Stimulated activated CD8-positive, alpha-beta memory T cell treated with anti-CD3 and anti-CD28 coated beads, Interleukin-4, amount 100 ng/mL, for 24 hours (primary cell): Measurements from ENCODE around the gene RAB9A.
"Not testable (repeated sequence)": the region's sequence is repeated elsewhere in the genome, so short reads cannot be mapped to it uniquely, and the experiment has no call there.

Source experiments
- DNase-seq: peaks from one replicate; pipeline ENCODE4 v3.0.0-alpha.2; 2020; ENCODE audit warnings: low read depth

RAB9A gene

DNA sequence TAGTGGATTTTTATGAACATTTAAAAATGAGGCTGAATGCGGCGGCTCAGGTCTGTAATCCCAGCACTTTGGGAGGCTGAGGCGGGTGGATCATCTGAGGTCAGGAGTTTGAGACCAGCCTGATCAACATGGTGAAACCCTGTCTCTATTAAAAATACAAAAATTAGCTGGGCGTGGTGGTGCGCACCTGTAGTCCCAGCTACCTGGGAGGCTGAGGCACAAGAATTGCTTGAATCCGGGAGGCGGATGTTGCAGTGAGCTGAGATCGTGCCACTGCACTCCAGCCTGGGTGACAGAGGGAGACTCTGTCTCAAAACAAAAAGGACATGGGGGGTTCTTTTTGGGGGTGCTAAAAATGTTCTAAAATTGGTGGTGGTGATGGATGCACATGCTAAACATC is 19.2 kb upstream of the RAB9A start:
- DNase-seq, result not testable (repeated sequence)

DNA sequence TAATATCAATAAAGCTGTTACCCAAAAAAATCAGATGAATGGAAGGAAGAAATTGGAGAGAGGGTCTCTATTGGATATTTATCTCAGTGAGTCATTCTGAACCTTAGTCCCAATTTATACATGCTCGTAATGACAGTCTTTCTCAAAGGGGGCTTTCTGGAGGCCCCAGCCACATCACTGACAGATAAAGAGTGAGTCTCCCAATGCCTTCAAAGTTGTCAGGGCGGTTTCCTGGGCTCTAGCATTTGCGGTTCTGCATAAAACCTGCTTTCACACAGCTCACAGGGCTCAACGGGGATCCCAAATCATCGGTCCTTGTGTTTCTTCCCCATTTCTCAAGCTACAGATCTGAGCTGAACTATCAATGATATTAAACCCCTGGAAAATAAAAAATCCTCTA is 18.7 kb upstream of the RAB9A start:
- no peak for DNase-seq

DNA sequence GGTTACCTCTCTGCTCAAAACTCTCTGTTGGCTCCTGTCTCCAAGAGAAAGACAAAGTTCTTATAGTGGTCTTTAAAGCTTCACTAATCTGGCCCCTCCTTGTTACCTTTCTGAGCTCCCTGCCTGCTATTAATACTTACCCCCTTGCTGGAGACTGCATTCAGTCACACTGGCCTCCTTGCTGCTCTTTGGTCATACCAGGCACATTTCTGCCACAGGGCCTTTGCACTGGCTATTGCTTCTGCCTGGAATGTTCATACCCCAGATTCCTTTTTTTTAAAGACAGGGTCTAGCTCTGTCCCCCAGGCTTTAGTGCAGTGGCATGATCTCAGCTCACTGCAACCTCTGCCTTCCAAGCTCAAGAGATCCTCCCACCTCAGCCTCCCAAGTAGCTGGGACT is 15.9 kb upstream of the RAB9A start:
- DNase-seq, result no peak

DNA sequence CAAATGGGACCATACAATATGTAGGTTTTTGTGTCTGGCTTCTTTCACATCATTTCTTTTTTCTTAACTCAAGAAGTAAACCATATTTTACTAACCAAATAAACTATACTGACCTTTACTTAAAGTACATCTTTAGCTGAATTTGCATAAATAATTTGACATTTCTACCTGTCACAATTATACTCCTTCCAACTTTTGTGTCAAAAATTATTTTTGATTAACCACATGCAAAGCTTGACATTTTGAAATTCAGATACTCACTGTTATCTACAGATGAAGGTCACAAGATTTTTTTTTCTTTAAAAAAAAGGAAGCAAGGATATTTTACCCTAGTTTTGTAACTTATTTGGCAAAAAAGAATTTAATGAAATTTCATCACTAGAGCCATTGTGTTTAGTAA is 12.0 kb upstream of the RAB9A start:
- no peak for DNase-seq

DNA sequence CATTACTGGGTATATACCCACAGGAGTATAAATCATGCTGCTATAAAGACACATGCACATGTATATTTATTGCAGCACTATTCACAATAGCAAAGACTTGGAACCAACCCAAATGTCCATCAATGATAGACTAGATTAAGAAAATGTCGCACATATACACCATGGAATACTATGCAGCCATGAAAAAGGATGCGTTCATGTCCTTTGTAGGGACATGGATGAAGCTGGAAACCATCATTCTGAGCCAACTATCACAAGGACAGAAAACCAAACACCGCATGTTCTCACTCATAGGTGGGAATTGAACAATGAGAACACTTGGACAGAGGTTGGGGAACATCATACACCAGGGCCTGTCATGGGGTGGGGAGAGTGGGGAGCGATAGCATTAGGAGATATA is 9.2 kb upstream of the RAB9A start:
- DNase-seq, result not testable (repeated sequence)

DNA sequence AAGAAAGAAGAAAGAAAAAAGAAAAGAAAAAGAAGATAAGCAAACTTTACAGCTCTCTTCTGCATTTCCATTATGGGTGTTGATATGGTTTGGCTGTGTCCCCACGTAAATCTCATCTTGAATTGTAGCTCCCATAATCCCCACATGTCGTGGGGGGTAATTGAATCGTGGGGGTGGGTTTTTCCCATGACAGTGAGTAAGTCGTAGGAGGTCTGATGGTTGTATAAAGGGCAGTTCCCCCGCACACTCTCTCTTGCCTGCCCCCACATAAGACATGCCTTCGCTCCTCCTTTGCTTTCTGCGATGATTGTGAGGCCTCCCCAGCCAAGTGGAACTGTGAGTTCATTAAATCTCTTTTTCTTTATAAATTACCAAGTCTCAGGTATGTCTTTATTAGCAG is 7.3 kb upstream of the RAB9A start:
- DNase-seq, result no peak

DNA sequence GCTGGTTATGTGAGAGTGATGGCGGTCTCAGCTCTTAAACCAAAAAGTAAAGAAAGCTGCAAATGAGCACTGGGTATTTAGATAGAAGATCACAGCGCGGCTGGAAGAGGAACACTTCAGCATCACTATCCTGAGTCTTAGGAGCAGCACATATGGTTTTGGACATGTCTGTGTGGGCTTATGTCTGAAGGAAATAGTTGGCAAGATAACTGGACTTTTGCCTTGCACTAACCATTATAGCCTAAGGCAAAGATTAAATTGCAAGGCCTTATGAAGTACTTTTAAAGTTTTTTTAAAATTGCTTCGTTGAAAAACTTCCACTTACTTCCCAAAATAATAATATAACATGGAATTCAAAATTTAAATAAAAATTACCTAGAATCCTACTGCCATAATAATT is 4.6 kb upstream of the RAB9A start:
- DNase-seq, result no peak

DNA sequence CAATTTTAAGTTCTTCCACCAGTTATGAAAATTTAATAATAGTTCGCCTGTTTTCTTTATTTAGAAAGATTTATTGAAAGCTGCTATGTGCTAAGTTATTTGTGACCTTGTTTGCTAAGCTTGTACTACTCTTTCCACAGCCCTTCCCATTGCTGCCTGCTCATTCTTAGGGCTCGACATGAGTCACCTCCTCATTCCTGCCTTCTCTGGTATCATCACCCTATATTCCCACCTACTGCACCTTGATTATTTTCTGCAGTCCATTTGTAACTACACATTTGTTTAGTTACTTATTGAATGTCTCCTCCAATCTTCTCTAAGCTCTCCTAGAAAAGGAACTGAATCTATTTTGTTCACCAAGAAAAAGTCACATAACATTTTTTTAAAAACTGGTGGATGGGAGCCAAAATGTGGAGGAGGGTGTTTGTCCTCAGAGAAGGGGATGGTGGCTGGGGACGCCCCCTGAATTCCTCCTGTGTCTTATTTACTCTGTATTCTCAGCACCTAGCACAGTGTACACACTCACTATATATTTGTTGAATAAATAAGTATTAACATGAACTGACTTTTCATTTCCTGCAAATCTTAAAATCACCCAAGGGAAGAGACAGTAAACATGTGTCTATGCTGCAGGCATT is 3.7 kb upstream of the RAB9A start:
- no peak for DNase-seq

DNA sequence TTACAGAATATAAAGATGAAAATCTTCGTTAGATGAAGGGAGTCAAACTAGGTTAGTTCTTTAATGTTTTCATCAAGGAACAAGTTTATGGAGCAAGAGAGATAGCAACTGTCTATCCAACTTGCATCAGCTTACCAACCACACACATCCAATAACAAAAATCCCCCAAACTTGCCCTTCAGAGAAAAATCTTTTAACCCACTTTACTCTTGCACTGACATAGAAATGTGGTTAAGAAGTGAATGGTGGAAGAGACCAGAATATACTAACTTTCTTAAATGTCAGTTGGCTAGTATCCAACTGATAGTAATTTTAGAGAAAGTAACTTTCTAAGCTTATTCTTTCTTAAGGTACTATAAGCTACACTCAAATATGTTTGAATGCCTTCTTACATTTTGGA is 1.7 kb upstream of the RAB9A start:
- no peak for DNase-seq

DNA sequence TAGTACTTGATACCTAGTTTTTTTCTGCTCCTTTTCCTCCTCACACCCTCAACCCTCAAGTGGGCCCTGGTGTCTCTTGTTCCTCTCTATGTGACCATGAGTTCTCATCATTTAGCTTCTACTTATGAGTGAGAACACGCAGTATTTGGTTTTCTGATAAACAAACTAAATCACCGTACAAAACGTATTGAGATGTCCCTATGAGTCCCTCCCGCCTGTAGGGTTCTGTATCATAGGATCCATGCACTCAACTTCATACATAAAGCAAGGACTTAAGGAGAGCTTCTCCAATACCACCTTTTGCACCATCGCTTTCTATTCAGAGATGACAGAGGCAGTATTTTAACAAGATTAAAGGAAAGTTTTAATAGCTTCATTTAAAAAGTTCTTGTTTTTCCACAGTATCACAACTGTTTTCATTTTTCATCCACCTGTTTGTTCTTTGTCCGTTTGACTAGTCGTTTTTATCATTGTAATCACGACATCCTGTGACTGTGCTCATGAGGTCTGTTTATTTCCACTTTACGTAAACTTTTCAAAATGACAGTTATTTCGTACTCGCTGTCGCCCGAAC is 457 bp upstream of the RAB9A start:
- DNase-seq, result no peak

DNA sequence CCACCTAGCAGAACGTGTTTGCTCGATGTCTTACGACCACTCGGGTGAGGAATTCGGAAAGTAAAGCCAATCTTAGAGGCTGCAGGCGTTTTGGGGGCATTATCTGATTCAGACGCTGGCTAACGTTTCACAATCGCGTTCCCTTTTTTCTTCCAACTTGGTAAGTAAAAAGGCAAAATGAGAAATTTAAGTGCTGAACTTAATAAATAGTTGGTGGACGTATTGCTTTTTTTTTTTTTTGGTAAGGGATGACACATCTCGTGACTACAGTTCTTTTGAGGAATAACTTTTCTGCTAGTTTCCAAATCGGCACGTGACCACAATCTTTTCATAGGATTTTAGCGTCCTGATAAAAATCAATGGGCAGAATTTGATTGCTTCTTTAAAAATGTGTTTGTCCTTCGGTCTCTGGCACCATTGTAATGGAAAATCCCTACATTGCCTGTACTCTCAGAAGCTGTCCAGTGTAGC is 848 bp downstream of the RAB9A start:
- DNase-seq, result no peak

DNA sequence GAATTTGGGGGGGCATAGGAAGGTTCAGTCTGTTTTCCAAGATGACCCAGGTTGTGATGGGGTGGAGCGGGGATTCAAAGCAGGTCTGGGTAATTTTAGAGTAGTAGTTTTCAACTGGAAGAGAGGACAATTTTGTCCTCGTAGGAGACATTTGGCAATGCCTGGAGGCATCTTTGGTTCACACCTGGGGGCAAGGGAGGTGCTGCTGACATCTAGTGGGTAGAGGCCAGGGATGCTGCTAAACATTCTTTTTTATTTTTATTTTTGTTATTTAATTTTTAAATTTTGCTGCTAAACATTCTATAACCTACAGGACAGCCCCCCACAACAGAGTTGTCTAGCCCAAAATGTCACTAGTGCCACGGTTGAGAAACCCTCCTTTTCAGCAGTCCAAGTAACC is 1.9 kb downstream of the RAB9A start:
- no peak for DNase-seq

DNA sequence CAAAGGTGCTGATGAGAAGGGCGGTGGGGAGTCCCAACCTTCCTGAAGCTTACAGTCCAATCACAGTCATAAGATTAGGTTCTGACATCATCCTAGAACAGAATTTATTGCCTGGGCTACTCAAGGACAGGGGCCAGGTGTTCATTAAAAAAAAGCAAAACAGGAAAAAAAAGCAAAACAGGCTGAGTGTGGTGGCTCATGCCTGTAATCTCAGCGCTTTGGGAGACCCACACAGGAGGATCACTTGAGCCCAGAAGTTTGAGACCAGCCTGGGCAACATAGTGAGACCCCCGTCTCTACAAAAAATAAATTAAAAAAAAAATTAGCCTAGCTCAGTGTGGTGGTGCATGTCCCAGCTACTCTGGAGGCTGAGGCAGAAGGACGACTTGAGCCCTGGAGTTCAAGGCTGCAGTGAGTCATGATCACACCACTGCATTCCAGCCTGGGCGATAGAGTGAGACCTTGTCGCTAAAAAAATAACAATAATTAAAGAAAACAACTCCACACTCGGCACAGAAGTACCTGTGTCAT is 3.0 kb downstream of the RAB9A start:
- no peak for DNase-seq

DNA sequence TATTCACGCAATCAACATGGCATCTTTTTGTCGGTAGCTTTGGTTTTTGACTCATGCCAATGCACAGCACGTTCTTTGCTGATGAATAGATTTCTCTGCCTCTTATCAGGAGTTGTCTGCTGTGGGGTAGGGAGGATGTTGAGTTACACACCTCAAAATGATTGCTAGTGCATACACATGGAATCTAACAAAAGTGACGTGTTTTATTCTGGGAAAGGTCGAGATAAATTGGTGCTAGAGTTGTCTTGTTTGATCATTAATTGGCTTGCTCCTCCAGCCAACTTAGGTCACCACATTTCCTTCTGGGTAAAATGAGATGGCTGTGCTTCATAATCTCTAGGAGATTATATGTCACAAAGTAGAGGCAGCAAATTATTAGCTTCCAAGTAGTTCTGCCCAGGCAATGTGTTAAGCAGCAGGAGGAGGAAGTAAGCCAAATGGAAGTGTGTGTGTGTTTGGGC is 3.9 kb downstream of the RAB9A start:
- DNase-seq, result no peak

DNA sequence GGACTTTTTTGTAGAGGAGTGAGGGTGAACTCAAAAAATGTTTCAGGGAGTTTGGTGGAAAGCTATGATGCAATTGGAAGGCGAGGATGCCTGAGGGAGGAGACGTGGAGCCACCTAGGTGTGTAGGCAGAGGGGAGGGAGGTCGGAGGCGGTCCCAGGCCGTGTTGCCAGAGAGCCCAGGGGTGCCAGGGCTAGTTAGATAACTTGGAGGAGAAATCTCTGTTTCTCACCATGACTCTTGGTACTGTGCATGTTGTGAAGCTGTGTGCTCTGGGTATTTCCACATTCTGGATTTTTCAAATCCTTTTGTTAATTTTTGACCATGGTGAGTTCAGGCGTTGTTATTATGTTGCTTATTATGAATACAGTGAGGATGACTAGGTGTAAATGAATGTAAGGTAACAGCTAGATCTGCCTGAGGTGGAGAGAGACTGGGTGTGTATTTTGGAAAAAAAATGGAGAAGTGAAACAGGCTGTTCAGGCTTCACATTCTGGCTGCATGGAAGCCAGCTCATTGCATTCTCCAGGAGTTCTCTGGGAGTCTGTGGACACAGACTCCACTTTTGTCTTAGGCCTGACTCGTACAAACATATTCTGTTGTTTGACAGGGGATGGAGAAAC is 4.5 kb downstream of the RAB9A start:
- no peak for DNase-seq

DNA sequence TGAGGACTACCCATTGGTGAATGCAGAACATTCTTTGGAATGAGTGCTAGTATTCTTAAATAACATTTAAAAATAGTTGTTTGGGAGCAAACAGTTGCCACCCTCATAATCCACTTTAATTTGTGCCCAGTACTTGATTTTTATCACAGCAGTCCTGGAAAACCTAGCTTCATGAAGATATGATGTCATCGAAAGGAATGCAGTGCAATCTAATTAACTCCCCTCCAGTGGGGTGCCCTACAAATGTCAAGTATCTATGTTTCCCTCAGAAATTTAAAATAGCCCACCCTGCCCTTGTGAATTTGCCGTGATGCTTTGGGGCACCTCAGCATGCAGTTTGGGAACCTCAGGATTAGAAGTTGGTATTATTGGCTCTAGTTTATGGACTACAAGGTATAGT is 5.4 kb downstream of the RAB9A start:
- no peak for DNase-seq

DNA sequence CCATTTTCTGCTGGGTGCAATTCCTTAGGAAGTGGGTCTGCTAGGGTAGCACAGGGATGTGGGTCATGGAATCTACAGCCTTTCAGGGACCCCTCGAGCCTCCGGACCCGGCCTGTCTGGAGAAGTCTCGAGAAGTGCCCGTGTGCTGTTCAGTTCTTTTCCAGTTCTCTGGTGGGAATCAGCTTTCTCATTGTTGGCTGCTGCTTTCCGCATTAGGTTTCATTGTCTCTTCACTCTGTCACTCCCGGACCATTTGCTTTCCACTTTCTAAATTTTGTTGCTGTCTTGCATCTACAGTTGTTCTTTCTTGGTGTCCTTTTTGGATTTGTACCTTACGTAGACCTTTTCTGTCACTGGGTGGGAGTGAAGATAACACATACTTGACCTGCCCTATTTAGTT is 6.1 kb downstream of the RAB9A start:
- DNase-seq, result no peak

DNA sequence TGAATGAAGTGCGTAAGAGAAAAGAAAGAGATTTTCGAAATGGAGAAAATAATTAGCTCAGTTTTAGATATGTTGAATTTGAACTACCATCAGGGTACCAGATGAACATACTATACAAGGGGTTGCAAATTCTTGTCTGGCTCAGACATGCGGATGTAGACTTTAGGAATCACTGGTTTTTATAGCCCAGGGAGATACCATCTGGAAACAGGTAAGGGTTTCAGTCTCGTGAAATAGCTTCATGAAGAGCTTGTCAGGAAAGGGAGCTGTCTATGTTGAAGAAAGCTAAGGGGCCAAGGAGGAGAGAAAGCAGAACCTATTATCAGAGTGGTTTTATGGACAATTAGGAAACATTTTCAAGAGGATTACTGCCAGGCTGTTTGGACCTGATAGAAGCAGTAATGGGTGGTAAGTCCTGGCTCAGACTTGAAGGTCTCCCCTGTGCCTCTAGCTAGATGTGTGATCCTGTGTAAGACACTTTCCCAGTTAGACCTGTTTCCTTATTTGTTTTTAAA is 6.7 kb downstream of the RAB9A start:
- no peak for DNase-seq

DNA sequence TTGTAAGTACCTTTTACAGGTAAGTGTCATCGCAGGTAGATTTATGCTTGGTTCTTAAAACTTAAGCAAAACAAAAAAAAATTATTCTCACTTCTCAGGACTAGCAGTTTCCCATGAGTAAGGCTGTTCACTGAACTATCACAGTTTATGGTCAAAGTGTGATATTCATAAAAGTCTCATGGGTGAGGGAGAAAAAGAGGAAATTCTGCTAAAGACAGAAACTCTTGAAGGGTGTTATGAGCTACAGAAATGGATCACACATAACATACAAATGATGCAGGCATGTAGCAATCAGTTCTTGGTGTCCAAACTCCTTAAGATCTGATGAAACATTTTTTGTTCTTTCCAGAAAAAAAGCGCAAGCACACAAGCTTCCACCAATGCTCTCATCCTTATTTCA is 8.5 kb downstream of the RAB9A start:
- no peak for DNase-seq

DNA sequence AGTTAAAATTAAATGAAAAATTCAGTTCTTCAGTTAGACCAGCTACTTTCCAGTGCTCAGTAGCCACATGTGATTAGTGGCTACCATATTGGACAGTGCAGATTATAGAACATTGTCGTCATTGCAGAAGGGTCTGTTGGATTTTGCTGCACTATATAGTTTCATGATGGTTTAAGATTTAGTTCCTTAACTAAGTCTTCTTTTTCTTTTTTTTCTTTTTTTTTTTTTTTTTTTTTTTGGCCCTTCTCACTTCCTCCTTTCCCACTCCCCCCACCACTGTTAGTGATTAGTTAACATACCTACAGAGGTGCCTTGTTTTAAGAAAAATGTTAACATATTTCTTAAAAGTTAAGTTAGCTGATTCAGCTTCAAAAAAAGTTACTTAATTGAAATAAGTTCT is 9.0 kb downstream of the RAB9A start:
- no peak for DNase-seq

DNA sequence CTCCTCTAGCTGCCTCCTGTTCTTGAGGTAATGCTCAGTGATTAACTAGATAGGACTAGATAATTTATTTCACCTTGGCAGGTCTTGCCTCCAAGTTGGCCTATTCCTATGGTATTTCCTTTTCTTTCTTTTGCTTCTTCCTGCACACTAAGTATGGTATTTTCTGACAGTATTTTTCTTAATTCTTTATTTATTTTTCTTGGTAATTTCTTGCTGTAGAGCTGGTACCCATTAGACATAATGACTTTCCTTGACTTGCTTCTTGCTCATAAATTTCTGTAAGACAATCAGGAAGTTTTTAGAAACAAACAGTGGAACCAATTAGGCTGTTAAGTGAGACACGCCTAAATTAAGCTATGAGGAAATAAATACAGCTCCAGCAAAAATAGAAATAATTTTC is 9.5 kb downstream of the RAB9A start:
- DNase-seq, result no peak

DNA sequence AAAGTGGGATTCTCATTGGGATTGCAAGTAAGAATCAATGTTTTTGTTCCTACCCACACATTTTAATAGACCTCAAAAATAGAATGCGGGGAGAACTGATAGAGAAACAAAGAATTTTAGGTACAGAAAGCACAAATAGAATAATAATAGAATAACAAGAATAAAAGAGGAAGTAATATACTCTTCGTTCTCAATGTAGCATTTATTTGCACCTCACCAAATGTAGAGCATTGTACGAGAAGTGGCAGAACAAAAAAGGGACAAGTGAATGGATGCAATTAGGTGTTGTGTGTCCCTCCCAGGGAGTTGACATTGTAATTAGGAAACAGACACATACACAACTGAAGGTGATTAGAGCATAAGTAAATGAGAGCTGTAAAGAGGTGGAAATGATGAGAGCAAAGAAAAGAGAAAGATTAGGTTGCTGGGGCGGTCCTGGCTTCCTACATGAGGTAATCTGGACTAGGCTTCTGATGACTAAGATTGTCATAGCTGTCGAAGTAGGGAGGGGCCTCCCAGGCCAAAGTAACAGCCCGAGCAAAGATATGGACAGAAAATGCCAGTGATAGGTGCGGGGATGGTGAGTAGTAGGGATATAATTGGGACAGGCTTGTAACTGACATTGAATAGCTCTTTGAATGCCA is 10.4 kb downstream of the RAB9A start:
- no peak for DNase-seq

DNA sequence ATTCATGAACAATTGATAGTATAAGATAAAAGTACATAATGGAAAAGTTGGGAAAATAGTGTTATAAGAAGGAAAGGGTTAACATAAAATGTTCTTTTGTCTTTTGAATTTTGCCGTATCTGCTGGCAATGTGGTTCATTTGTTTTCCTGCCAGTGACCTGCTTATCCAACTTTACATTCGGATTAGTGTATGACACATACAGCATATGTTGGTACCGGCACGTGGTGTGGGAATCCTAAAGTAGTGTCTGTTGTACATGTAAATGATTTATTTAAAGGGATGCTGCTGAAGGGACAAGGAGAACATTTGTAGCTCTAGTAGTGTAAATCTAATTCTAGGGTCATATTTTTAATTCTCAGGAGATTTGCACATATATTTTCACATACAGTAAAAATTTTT is 11.5 kb downstream of the RAB9A start:
- no peak for DNase-seq
